NCI-H2171 (cell line): ENCODE measurements around the gene FHIP2A.
"Not testable (repeated sequence)": the region's sequence is repeated elsewhere in the genome, so short reads cannot be mapped to it uniquely, and the experiment has no call there.

Experiments
- DNase-seq: peaks from one replicate; lab custom pipeline; 2025; lab: John Stamatoyannopoulos, UW

Gene FHIP2A

DNA sequence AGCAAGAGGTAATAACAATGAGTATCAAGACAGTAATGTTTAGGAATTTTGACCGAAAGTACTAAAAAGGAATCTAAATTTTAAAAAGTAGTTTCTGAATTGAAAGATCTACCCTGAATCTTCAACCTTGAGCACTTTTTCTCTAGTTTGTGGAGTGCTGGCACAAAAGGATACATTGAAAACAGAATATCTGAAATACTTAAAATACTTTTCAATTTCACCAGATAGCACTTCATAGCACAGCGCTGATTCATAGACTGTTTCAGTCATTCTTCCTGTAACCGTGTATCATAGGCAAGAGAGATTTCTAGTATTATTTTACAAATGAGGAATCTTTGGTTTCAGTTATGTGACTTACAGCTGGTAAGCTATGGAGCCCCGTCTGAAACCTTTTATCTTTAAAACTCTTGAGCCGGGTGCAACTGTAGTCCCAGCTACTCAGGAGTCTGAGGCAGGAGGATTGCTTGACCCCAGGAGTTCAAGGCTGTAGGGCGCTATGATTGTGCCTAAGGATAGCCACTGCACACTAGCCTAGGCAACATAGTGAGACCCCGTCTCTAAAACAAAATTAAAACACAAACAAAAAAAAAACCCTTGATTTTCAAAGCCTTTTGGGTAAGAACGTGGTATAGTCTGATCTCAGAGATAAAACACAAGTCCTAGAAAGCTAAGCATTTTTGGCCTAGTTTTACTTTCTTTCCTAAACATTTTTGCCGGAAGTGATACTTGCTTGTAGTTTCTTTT is 35.1 kb downstream of the FHIP2A start:
- no peak for DNase-seq

DNA sequence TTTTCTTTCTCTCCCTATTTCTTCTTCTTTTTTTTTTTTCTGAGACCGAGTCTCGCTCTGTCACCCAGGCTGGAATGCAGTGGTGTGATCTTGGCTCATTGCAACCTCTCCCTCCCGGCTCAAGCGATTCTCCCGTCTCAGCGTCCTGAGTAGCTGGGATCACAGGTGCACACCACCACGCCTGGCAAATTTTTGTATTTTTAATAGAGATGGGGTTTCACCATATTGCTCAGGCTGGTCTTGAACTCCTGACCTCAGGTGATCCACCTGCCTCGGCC is 35.6 kb downstream of the FHIP2A start:
- not testable (repeated sequence) for DNase-seq

DNA sequence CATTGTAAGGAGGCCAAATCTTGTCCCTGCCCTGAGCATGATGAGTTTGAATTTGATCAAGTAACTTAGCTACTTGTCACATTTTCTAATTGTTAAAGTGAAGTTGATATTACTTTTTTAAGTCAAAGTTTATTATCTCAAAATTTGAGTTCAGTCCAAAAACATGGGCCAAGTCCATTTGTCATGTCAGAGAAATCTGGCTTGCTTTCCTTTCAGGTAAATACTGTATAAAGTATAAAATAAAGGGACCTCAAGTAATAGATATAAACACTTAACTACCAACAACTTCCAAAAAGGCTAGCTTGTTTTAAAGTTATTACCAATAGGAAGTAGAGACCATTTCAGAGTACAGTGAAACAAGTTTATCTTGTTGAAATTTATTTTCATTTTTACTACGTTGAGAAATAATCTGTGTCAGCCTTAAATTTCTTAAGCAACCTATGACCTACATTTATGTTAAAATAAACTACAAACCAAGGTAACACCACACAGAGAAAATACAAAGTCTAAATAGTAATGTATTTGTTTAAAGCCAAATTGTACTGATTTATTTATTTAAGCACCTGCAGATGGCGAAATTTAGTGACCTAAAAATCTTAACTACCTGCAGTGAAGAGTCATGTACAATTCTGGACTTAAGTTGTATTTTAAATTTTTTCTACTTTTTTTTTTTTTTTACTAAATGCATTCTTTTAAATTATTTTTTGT is 36.5 kb downstream of the FHIP2A start:
- no peak for DNase-seq

DNA sequence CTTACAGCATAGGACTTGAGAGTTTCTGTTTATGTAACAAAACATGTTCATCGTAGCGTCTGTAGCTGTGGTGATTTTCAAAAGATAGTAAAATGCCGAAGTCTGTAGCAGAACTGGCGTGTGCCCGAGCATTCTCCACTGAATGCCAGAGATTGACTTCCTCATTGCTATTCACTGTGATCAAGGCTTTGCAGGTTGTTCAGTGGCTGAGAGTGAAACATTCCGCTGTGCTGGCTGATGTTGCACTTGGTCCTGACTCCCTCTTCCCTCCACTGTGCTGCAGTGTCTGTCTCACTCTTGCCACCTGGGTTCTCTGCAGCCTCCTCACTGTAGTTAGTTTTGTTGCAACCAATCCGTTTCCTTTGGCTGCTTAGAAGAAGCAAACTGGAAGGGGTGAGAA is 37.6 kb downstream of the FHIP2A start:
- no peak for DNase-seq

DNA sequence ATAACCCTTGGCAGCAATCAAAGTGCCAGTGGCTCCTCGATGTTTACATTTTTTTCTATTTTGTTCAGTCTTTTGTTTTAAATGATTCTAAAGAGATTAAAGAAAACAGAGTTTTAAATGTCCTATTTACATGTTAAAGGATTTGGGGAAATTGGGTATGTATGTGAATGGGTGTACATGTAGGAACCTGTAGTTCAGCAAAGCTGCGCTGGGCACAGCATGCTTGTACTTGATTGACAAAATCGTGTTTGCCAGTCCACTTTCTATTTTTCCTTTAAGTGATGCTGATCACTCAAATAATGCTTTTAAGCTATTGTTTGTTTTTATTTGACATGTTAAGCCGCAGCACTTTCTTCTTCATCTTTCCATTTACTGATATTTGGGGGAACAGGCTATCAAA is 40.9 kb downstream of the FHIP2A start:
- no peak for DNase-seq

DNA sequence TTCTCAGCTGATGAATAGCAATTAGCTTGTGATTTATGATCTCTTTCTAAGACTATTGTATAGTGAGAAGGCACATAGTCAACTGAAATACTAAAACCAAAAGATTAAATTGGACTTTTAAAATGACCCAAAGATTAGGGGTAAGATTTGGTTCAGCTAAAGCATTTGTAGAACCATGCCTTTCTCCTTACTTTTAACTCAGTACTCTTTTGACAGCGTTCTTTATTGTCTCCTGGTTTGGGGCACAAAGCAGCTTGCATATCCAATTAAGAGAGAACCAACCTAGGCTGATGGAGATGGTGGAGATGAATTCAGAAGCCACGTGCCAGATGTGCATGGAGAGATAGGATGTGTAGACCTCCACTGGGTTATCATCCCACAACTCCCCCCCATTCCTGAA is 45.8 kb downstream of the FHIP2A start:
- no peak for DNase-seq

DNA sequence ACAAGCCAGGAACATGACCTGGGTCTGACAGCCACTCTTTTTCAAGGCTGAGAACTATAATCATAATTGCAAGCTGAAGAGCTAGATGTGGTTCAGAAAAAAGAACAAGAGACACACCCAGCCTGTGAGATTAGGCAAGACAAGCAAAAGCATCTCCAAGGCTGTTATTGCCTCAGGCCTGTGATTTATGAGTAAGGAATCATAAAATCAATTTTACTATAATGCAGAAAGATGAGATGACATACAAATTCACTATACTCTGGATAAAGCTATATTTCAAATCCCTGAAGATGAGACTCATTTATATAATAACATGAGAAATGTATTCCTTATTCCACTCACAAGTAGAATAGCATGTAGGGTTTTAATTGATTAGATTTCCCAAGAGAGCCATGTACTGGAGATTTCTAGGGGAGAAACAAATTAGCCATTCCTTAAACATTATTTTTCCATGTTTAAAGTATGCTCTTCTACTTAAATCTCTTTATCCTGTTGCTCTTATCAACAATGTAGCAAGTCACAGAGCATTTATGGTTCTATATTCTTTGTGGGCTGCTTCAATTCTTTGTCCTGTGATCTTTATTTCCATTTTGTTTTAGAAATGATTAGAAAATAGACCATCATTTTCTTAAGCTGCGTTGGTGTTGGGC is 47.4 kb downstream of the FHIP2A start:
- DNase-seq: no peak

DNA sequence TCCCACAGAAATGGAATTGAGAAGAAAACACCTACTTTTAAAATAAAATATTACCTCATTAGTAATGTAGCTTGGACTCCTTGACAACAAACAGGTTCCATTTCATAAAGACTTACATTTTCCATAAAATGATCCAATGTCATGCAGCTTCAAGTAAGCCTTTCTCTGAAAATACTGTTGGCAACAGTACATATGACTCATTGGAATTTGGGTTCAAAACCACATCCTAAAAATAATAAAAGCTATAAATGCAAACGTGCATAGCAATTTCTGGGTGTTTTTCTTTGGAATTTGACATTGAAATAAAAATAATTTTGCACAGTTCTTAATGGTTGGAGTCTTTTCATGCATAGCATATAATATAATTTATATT is 47.9 kb downstream of the FHIP2A start:
- DNase-seq: no peak

DNA sequence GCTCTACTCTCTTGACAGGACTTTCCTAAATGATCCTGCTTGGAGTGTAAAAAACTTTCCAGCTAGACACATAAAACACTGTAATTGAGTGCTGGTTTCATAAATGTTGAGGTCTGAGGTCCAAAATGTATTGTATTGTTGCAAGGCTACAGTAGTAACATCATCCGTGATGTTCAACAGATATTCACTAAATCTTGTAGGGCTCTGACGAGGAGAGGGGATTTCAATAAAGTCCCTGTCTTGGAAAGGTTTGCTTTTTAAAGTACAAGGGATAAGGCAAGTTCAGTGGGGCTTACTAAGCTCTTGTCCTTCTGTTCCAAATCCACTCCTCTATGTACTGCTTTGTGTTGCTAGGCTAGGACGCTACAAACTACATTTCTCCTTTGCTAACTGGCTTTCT is 48.9 kb downstream of the FHIP2A start:
- DNase-seq: no peak

DNA sequence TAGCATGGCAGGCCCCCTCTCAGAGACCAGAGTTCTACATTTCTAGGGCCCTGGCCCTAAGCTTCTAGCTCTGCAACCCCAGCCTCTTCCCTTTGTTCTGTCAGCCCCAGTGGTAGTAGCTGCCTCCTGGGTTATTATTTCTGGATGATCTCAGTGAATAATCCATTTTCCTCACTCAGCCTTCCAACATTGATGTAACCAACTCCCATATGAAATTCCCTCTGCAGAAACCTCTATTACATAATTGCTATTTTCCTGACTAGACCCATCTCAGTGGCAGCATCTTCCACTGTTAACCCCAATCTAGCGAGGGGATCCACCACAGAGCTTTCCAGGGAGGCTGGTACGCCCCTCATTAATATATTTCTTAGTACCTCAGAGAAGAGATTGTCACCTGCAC is 49.8 kb downstream of the FHIP2A start:
- DNase-seq: no peak
